ENCODE measurements around the gene FANCC. TPM values are rescaled to one million over a fixed set of nuclear protein-coding genes. Genes with fewer than 3 reads are reported as not detected.

Gene FANCC
- total and polyA plus RNA-seq, 2 of the 13 experiments (the other 11 are each of a cell fraction or from before 2014, with no cell fraction given), result 7.4 to 8.6 TPM

GRCh38 chr9:95055334-95055850 is 262.1 kb downstream of the FANCC start:
- no peaks in the 10 kb centered on the region for H3K27me3 ChIP-seq (ENCODE audit: control insufficient read depth in 1 of 2, insufficient read depth in 2 of 2, low read length in 2 of 2)
- no peak overlapping the region for H3K4me3 ChIP-seq (replicated peaks in 1 of 3; ENCODE audit: insufficient read depth in 1 of 3, low read depth in 2 of 3, low read length in 3 of 3)
- FAIRE-seq (no peak), DNase-seq (ENCODE audit: low spot score) (no peak), ATAC-seq (no peak)
- H3K36me3 ChIP-seq (replicated peaks in 1 of 2; ENCODE audit: control insufficient read depth in 1 of 2, insufficient read depth in 2 of 2, low read length in 2 of 2), result peaks cover 11 to 55% of the 10 kb centered on the region in 2 experiments; a peak in 4 of 5 replicates
- no peak overlapping the region; the same call in 1 of the 2 replicates for H3K4me2 ChIP-seq (ENCODE audit: low read depth, low read length)
- BruUV-seq (replicated peaks), result no TSS peak
- no peaks in the 10 kb centered on the region for H3K9me3 ChIP-seq (ENCODE audit: low read length)
- ChIA-PET CTCF (ENCODE audit: low intra/inter-chr PET ratio, low total read pairs) (no interaction called here), POLR2A (no interaction called here)
- 85% methylated on average over 6 of the region's 6 CpGs for WGBS (ENCODE audit: low lambda C conversion rate)
- TF ChIP-seq RBM22 (optimal IDR thresholded peaks at IDR 0.05; ENCODE audit: low read length), result peak; percentile 31
- TF ChIP-seq, protein P1, sequence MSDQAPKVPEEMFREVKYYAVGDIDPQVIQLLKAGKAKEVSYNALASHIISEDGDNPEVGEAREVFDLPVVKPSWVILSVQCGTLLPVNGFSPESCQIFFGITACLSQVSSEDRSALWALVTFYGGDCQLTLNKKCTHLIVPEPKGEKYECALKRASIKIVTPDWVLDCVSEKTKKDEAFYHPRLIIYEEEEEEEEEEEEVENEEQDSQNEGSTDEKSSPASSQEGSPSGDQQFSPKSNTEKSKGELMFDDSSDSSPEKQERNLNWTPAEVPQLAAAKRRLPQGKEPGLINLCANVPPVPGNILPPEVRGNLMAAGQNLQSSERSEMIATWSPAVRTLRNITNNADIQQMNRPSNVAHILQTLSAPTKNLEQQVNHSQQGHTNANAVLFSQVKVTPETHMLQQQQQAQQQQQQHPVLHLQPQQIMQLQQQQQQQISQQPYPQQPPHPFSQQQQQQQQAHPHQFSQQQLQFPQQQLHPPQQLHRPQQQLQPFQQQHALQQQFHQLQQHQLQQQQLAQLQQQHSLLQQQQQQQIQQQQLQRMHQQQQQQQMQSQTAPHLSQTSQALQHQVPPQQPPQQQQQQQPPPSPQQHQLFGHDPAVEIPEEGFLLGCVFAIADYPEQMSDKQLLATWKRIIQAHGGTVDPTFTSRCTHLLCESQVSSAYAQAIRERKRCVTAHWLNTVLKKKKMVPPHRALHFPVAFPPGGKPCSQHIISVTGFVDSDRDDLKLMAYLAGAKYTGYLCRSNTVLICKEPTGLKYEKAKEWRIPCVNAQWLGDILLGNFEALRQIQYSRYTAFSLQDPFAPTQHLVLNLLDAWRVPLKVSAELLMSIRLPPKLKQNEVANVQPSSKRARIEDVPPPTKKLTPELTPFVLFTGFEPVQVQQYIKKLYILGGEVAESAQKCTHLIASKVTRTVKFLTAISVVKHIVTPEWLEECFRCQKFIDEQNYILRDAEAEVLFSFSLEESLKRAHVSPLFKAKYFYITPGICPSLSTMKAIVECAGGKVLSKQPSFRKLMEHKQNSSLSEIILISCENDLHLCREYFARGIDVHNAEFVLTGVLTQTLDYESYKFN (CRISPR knock-in tag; conservative IDR thresholded peaks at IDR 0.05), result no peak
- peaks cover 97% of the 10 kb centered on the region for H3K79me2 ChIP-seq (ENCODE audit: insufficient read depth, low read length)
- peaks cover 53% of the 10 kb centered on the region for H4K20me1 ChIP-seq (ENCODE audit: insufficient read depth, low read length)
- H2AFZ ChIP-seq (ENCODE audit: low read length), result no peak overlapping the region
- H3K9ac ChIP-seq (ENCODE audit: insufficient read depth, low read depth, low read length), result no peak overlapping the region
- intact Hi-C loops (cut with micrococcal nuclease; ENCODE audit: unreplicated experiment), result no loop called here
- H3K4me1 ChIP-seq (ENCODE audit: insufficient read depth, low read length), result peaks cover 93% of the 10 kb centered on the region
- in situ Hi-C loops (cut with HindIII; ENCODE audit: extremely low pct_ligation_motif_present, low pct_unique_long_range_greater_than_20kb), result no loop called here
- H3K27ac ChIP-seq (ENCODE audit: extremely low read length, insufficient read depth, low read length), result peak overlapping the region; percentile 24
